K562 (cell line): ENCODE measurements around the gene RNF4. TPM values are rescaled to one million over a fixed set of nuclear protein-coding genes. Genes with fewer than 3 reads are reported as not detected.

Source experiments
- DDX20 ChIP-seq: fragments of 450-650 bp; IDR thresholded peaks from 2 replicates; pipeline ENCODE4 v1.6.1; 2016; ENCODE audit warnings: missing genetic modification characterization, low read depth, mild to moderate bottlenecking, missing compliant biosample characterization, moderate library complexity
- DIDO1 ChIP-seq: fragments of 450-650 bp; IDR thresholded peaks from 2 replicates; pipeline ENCODE4 v1.6.1; 2016; ENCODE audit warnings: low read depth, missing biosample characterization, missing genetic modification characterization
- ETV6 ChIP-seq, 3 experiments: fragments of 150-350 bp in 1 of 3; sonication (generic) in 1 of 3; formaldehyde crosslinking in 1 of 3; IDR thresholded peaks; 2 replicates each; pipeline versions ENCODE4 v1.6.1 to v1.8.0; 2014 to 2022; ENCODE audit warnings: borderline replicate concordance in 2 of 3, low read depth in 2 of 3, antibody characterized with exemption in 1 of 3, low read length in 1 of 3, mild to moderate bottlenecking in 1 of 3, missing genetic modification reagents in 1 of 3
- KLF6 ChIP-seq: fragments of 250-450 bp; sonication (Bioruptor Pico); IDR thresholded peaks from 2 replicates; pipeline ENCODE4 v1.4.0; 2020; ENCODE audit warnings: mild to moderate bottlenecking, moderate library complexity, borderline replicate concordance
- NONO ChIP-seq, 2 experiments: fragments of 200-400 bp in 1 of 2; fragments of 450-650 bp in 1 of 2; formaldehyde crosslinking in 1 of 2; IDR thresholded peaks; 2 replicates each; pipeline ENCODE4 v1.6.1; 2017; ENCODE audit warnings: low read depth in 2 of 2, mild to moderate bottlenecking in 2 of 2, moderate library complexity in 2 of 2, low read length in 1 of 2
- POLR2B ChIP-seq: fragments of 450-650 bp; IDR thresholded peaks from 2 replicates; pipeline ENCODE4 v1.6.1; 2018; ENCODE audit warnings: low read depth; ENCODE audit not compliant: partially characterized antibody
- STAG1 ChIP-seq: sonication (generic); formaldehyde crosslinking; IDR thresholded peaks from 2 replicates; pipeline ENCODE4 v1.5.0; 2020; ENCODE audit warnings: missing genetic modification reagents, borderline replicate concordance
- STAT5B ChIP-seq: fragments of 250-450 bp; sonication (Bioruptor Pico); IDR thresholded peaks from 2 replicates; pipeline ENCODE4 v1.8.0; 2021; ENCODE audit warnings: mild to moderate bottlenecking, inconsistent platforms
- ZFX ChIP-seq: sonication (generic); formaldehyde crosslinking; IDR thresholded peaks from 2 replicates; pipeline ENCODE4 v1.8.0; 2022; ENCODE audit warnings: mild to moderate bottlenecking, missing genetic modification reagents, moderate library complexity
- ZNF76 ChIP-seq: fragments of 250-450 bp; sonication (Bioruptor Pico); IDR thresholded peaks from 2 replicates; pipeline ENCODE4 v1.4.0; 2020; ENCODE audit warnings: mild to moderate bottlenecking, moderate library complexity, borderline replicate concordance
- polyA plus RNA-seq, 8 experiments: library from polyadenylated mRNA; depleted of rRNA in 4 of 8; stranded (reverse) in 5 of 8; unstranded in 3 of 8; fragments of >200 nt; fragmentation: Nextera tagmentation in 2 of 8; fragmentation: Illumina TruSeq in 1 of 8; extraction: Ambion mirVana in 2 of 8; extraction: Trizol in 1 of 8; gene quantifications; 2 replicates each; pipeline versions ENCODE4 v1.2.1 to v1.2.3, GENCODE V29; 2011 to 2014; ENCODE audit warnings: inconsistent platforms in 1 of 8, missing spikeins in 1 of 8
- total RNA-seq, 7 experiments: library from RNA; depleted of rRNA in 6 of 7; stranded (reverse); fragments of >200 nt in 6 of 7; fragmentation: Illumina TruSeq in 2 of 7; extraction: Trizol in 2 of 7; gene quantifications; 2 replicates each; pipeline versions ENCODE4 v1.2.1 to v1.2.3, GENCODE V29; 2011 to 2021; ENCODE audit warnings: low replicate concordance in 1 of 7
- TF ChIP-seq, protein P1 (sequence below): fragments of 200-800 bp; sonication (Bioruptor generic); IDR thresholded peaks from 2 replicates; pipeline ENCODE4 v1.6.1; 2016; ENCODE audit warnings: missing genetic modification characterization, missing compliant biosample characterization
- TF ChIP-seq, protein P2 (sequence below): sonication (generic); formaldehyde crosslinking; IDR thresholded peaks from 2 replicates; pipeline ENCODE4 v1.8.0; 2022; ENCODE audit warnings: mild to moderate bottlenecking, missing genetic modification reagents
- TF ChIP-seq, protein P3 (sequence below), 2 experiments: fragments of 450-650 bp in 1 of 2; IDR thresholded peaks; 2 replicates each; pipeline ENCODE4 v1.6.1; 2011 to 2017; ENCODE audit warnings: low read depth in 2 of 2, antibody characterized with exemption in 1 of 2, borderline replicate concordance in 1 of 2, low read length in 1 of 2, mild to moderate bottlenecking in 1 of 2, mixed read lengths in 1 of 2; ENCODE audit not compliant: control insufficient read depth in 1 of 2
- TF ChIP-seq, protein P4 (sequence below), 3 experiments: fragments of 200-800 bp in 1 of 3; sonication (Bioruptor generic) in 1 of 3; sonication (generic) in 1 of 3; formaldehyde crosslinking in 1 of 3; IDR thresholded peaks; 2 replicates each; pipeline versions ENCODE4 v1.6.1 to v1.8.0; 2016 to 2022; ENCODE audit warnings: mild to moderate bottlenecking in 2 of 3, missing compliant biosample characterization in 2 of 3, missing genetic modification characterization in 2 of 3, missing genetic modification reagents in 1 of 3

The RNF4 gene
- total and polyA plus RNA-seq, 9 of the 15 experiments (the other 6 are each of a cell fraction or from before 2014, with no cell fraction given), result 19.2 to 59.3 (median 44.8) TPM

DNA sequence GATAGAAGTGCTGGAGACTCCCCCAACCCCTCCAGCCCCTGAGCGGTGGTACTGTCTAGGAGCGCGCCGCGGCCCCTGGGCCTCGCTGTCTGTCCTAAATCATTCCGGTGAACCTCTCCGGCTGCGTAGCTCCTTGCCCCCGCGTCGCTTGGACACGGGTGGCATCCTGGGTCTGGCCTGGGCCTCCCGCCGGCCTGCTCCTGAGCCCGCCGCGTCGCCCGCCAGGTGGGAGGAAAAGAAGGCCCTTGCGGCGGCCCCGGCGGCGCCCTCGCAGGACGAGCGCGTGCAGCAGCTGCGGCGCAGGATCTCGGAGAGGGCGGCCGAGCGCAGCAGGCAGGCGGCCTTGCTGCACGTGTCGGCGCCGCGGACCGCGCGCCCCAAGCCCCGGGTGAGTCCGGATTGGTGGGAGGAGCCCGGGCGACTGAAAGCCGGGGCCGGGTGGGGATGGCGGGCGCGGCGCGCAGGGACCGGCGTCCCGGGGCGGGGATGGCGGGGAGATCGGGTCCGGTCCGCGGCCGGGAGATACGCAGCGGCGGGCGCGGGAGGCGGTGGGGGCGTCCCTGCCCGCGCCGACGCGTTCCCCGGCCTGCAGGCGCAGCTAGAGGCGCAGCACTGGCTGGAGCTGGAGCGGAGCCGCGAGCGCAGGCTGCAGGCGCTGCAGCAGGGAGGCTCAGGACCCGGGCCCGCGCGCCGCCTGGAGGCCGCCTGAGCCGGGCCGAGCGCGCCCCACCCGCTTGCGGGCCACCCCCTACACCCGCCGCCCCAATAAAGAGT lies 6.5 kb upstream of the RNF4 start (continued):
- TF ChIP-seq, protein P1, sequence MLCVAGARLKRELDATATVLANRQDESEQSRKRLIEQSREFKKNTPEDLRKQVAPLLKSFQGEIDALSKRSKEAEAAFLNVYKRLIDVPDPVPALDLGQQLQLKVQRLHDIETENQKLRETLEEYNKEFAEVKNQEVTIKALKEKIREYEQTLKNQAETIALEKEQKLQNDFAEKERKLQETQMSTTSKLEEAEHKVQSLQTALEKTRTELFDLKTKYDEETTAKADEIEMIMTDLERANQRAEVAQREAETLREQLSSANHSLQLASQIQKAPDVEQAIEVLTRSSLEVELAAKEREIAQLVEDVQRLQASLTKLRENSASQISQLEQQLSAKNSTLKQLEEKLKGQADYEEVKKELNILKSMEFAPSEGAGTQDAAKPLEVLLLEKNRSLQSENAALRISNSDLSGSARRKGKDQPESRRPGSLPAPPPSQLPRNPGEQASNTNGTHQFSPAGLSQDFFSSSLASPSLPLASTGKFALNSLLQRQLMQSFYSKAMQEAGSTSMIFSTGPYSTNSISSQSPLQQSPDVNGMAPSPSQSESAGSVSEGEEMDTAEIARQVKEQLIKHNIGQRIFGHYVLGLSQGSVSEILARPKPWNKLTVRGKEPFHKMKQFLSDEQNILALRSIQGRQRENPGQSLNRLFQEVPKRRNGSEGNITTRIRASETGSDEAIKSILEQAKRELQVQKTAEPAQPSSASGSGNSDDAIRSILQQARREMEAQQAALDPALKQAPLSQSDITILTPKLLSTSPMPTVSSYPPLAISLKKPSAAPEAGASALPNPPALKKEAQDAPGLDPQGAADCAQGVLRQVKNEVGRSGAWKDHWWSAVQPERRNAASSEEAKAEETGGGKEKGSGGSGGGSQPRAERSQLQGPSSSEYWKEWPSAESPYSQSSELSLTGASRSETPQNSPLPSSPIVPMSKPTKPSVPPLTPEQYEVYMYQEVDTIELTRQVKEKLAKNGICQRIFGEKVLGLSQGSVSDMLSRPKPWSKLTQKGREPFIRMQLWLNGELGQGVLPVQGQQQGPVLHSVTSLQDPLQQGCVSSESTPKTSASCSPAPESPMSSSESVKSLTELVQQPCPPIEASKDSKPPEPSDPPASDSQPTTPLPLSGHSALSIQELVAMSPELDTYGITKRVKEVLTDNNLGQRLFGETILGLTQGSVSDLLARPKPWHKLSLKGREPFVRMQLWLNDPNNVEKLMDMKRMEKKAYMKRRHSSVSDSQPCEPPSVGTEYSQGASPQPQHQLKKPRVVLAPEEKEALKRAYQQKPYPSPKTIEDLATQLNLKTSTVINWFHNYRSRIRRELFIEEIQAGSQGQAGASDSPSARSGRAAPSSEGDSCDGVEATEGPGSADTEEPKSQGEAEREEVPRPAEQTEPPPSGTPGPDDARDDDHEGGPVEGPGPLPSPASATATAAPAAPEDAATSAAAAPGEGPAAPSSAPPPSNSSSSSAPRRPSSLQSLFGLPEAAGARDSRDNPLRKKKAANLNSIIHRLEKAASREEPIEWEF (CRISPR knock-in tag), result no peak
- no peak for TF ChIP-seq ETV6 (IDR thresholded peaks at IDR 0.05; ENCODE audit: borderline replicate concordance in 1 of 2, low read depth in 2 of 2, low read length in 1 of 2)
- no peak; the same call in 1 of the 2 replicates for TF ChIP-seq ETV6 (CRISPR knock-in tag; IDR thresholded peaks at IDR 0.05; ENCODE audit: borderline replicate concordance)
- TF ChIP-seq KLF6, result no peak
- TF ChIP-seq STAG1, result no peak; the same call in 1 of the 2 replicates
- TF ChIP-seq, protein P2, sequence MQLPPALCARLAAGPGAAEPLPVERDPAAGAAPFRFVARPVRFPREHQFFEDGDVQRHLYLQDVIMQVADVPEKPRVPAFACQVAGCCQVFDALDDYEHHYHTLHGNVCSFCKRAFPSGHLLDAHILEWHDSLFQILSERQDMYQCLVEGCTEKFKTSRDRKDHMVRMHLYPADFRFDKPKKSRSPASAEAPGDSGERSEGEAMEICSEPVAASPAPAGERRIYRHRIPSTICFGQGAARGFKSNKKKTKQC, result peak; percentile 82; the same call in 1 of the 2 replicates
- TF ChIP-seq ZFX (CRISPR knock-in tag), result peak; percentile 77
- no peak for TF ChIP-seq DIDO1
- no peak for TF ChIP-seq POLR2B
- TF ChIP-seq ZNF76 (CRISPR knock-in tag), result no peak
- TF ChIP-seq, protein P3, sequence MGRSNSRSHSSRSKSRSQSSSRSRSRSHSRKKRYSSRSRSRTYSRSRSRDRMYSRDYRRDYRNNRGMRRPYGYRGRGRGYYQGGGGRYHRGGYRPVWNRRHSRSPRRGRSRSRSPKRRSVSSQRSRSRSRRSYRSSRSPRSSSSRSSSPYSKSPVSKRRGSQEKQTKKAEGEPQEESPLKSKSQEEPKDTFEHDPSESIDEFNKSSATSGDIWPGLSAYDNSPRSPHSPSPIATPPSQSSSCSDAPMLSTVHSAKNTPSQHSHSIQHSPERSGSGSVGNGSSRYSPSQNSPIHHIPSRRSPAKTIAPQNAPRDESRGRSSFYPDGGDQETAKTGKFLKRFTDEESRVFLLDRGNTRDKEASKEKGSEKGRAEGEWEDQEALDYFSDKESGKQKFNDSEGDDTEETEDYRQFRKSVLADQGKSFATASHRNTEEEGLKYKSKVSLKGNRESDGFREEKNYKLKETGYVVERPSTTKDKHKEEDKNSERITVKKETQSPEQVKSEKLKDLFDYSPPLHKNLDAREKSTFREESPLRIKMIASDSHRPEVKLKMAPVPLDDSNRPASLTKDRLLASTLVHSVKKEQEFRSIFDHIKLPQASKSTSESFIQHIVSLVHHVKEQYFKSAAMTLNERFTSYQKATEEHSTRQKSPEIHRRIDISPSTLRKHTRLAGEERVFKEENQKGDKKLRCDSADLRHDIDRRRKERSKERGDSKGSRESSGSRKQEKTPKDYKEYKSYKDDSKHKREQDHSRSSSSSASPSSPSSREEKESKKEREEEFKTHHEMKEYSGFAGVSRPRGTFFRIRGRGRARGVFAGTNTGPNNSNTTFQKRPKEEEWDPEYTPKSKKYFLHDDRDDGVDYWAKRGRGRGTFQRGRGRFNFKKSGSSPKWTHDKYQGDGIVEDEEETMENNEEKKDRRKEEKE (IDR thresholded peaks at IDR 0.05; ENCODE audit: borderline replicate concordance in 1 of 2, control insufficient read depth in 1 of 2, low read depth in 2 of 2, low read length in 1 of 2), result no peak
- TF ChIP-seq DDX20 (tag), result no peak
- TF ChIP-seq, protein P4, sequence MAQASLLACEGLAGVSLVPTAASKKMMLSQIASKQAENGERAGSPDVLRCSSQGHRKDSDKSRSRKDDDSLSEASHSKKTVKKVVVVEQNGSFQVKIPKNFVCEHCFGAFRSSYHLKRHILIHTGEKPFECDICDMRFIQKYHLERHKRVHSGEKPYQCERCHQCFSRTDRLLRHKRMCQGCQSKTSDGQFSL (CRISPR knock-in tag; IDR thresholded peaks at IDR 0.05), result peak; percentile 44; the same call in 1 of the 2 replicates
- TF ChIP-seq, protein P4 (tag; IDR thresholded peaks at IDR 0.05), result no peak
- no peak for TF ChIP-seq STAT5B (CRISPR knock-in tag)
- peak in 1 of 2 experiments; percentile 28; a peak in 1 of 4 replicates for TF ChIP-seq NONO (IDR thresholded peaks at IDR 0.05; ENCODE audit: low read depth in 2 of 2, low read length in 1 of 2)
